H1 (cell line): Measurements from ENCODE around the gene TCN2. TPM values are rescaled to one million over a fixed set of nuclear protein-coding genes. Genes with fewer than 3 reads are reported as not detected.

Source experiments
- CTCF ChIA-PET: fragments of 300-600 bp; sonication (Branson Sonifier 250); formaldehyde crosslinking; loops from one replicate; lab custom pipeline; 2021; ENCODE audit not compliant: partially characterized antibody; lab: Charles Lee
- POLR2A ChIA-PET: fragments of 300-600 bp; sonication (Branson Sonifier 250); formaldehyde crosslinking; loops from one replicate; lab custom pipeline; 2021; ENCODE audit warnings: inconsistent platforms; ENCODE audit not compliant: partially characterized antibody; lab: Charles Lee
- DNase-seq, 2 experiments: peaks; one replicate each; pipeline versions ENCODE4 v3.0.0 to v3.0.0-alpha.2; 2010 to 2022; ENCODE audit warnings: low spot score in 2 of 2, low read depth in 1 of 2, mixed read lengths in 1 of 2
- FAIRE-seq: peaks from 2 replicates; lab custom pipeline; 2011; peaks lifted over from hg19 to GRCh38; lab: Jason Lieb, UNC
- H2AFZ ChIP-seq: 2 replicates; pipeline ENCODE4 v1.8.1; 2012; ENCODE audit warnings: low read length, inconsistent platforms
- H2AK5ac ChIP-seq: 2 replicates; pipeline ENCODE4 v1.6.1; 2013; ENCODE audit warnings: low read depth, low read length
- H2BK120ac ChIP-seq: replicated peaks from 2 replicates; pipeline ENCODE3; 2013; ENCODE audit warnings: low read depth, low read length, inconsistent platforms
- H2BK12ac ChIP-seq: 2 replicates; pipeline ENCODE4 v1.6.1; 2013; ENCODE audit warnings: low read depth, low read length
- H2BK15ac ChIP-seq: 2 replicates; pipeline ENCODE4 v1.6.1; 2013; ENCODE audit warnings: low read length
- H2BK20ac ChIP-seq: 2 replicates; pipeline ENCODE4 v1.6.1; 2013; ENCODE audit warnings: low read length
- H2BK5ac ChIP-seq: 2 replicates; pipeline ENCODE4 v1.6.1; 2013; ENCODE audit warnings: low read depth, low read length
- H3K14ac ChIP-seq: 2 replicates; pipeline ENCODE4 v1.6.1; 2013; ENCODE audit warnings: inconsistent platforms; ENCODE audit not compliant: insufficient read length
- H3K18ac ChIP-seq: 2 replicates; pipeline ENCODE4 v1.6.1; 2013; ENCODE audit warnings: low read length; ENCODE audit errors: extremely low read depth
- H3K23ac ChIP-seq: 2 replicates; pipeline ENCODE4 v1.6.1; 2013; ENCODE audit warnings: inconsistent platforms; ENCODE audit not compliant: insufficient read length
- H3K23me2 ChIP-seq: 2 replicates; pipeline ENCODE4 v1.6.1; 2013; ENCODE audit warnings: low read depth, low read length
- H3K27ac ChIP-seq: 2 replicates; pipeline ENCODE4 v1.6.1; 2011; ENCODE audit warnings: low read depth, low read length, inconsistent platforms
- H3K27me3 ChIP-seq, 4 experiments: replicated peaks in 1 of 4; 1 replicate in 1 of 4; 2 replicates in 3 of 4; pipeline versions ENCODE4 v1.6.1 to v1.8.1; 2011 to 2013; ENCODE audit warnings: low read length in 3 of 4, mild to moderate bottlenecking in 3 of 4, inconsistent platforms in 2 of 4, mixed read lengths in 2 of 4, moderate library complexity in 1 of 4; ENCODE audit not compliant: control insufficient read depth in 3 of 4, insufficient read depth in 3 of 4; ENCODE audit errors: extremely low read depth in 1 of 4
- H3K36me3 ChIP-seq, 4 experiments: 2 replicates each; pipeline versions ENCODE4 v1.6.1 to v1.8.1; 2011 to 2013; ENCODE audit warnings: mild to moderate bottlenecking in 4 of 4, low read length in 3 of 4, moderate library complexity in 2 of 4, control low read depth in 1 of 4, inconsistent platforms in 1 of 4; ENCODE audit not compliant: insufficient read depth in 4 of 4, control insufficient read depth in 2 of 4
- H3K4ac ChIP-seq: replicated peaks from 2 replicates; pipeline ENCODE3; 2013; ENCODE audit warnings: low read length, low read depth, mixed read lengths, inconsistent platforms; ENCODE audit not compliant: insufficient read length
- H3K4me1 ChIP-seq, 4 experiments: replicated peaks in 1 of 4; 1 replicate in 1 of 4; 2 replicates in 3 of 4; pipeline versions ENCODE4 v1.6.1 to v1.8.1; 2011 to 2013; ENCODE audit warnings: low read length in 3 of 4, inconsistent platforms in 2 of 4, mixed read lengths in 1 of 4; ENCODE audit not compliant: insufficient read depth in 4 of 4, control insufficient read depth in 3 of 4
- H3K4me2 ChIP-seq, 2 experiments: 2 replicates each; pipeline versions ENCODE4 v1.6.1 to v1.8.1; 2011 to 2013; ENCODE audit warnings: low read depth in 2 of 2, low read length in 2 of 2, control low read depth in 1 of 2, inconsistent platforms in 1 of 2, mild to moderate bottlenecking in 1 of 2; ENCODE audit not compliant: insufficient read depth in 1 of 2
- H3K4me3 ChIP-seq, 4 experiments: fragments of 200-600, 300-600 bp in 1 of 4; sonication (generic), shearing (Covaris generic), sonication (Bioruptor Twin) in 1 of 4; 2 replicates each; pipeline versions ENCODE4 v1.5.1 to v1.8.1; 2011 to 2016; ENCODE audit warnings: low read length in 4 of 4, low read depth in 3 of 4, control low read depth in 2 of 4, inconsistent platforms in 2 of 4, mild to moderate bottlenecking in 2 of 4, mixed read lengths in 1 of 4, moderate library complexity in 1 of 4; ENCODE audit not compliant: insufficient read depth in 2 of 4; ENCODE audit errors: extremely low read depth in 1 of 4
- H3K56ac ChIP-seq: replicated peaks from 2 replicates; pipeline ENCODE3; 2013; ENCODE audit warnings: low read depth, mild to moderate bottlenecking, mixed read lengths, low read length, inconsistent platforms; ENCODE audit not compliant: insufficient read length
- H3K79me1 ChIP-seq: 2 replicates; pipeline ENCODE4 v1.6.1; 2013; ENCODE audit warnings: low read depth, low read length, control low read depth
- H3K79me2 ChIP-seq, 2 experiments: 2 replicates each; pipeline versions ENCODE4 v1.6.1 to v1.8.1; 2012 to 2013; ENCODE audit warnings: low read length in 2 of 2, mild to moderate bottlenecking in 2 of 2, inconsistent platforms in 1 of 2; ENCODE audit not compliant: insufficient read depth in 2 of 2, control insufficient read depth in 1 of 2
- H3K9ac ChIP-seq, 4 experiments: replicated peaks in 1 of 4; 1 replicate in 1 of 4; 2 replicates in 3 of 4; pipeline versions ENCODE4 v1.6.1 to v1.8.1; 2011 to 2013; ENCODE audit warnings: low read depth in 3 of 4, low read length in 3 of 4, control low read depth in 2 of 4, mild to moderate bottlenecking in 2 of 4, moderate library complexity in 2 of 4, inconsistent platforms in 1 of 4; ENCODE audit errors: extremely low read depth in 1 of 4
- H3K9me3 ChIP-seq, 2 experiments: 2 replicates each; pipeline versions ENCODE4 v1.6.1 to v1.8.1; 2012 to 2013; ENCODE audit warnings: mild to moderate bottlenecking in 2 of 2, moderate library complexity in 2 of 2, control low read depth in 1 of 2, inconsistent platforms in 1 of 2, low read depth in 1 of 2, low read length in 1 of 2, mixed read lengths in 1 of 2; ENCODE audit not compliant: insufficient read depth in 2 of 2
- H4K20me1 ChIP-seq, 2 experiments: replicated peaks in 1 of 2; 2 replicates each; pipeline versions ENCODE3 to v1.8.1; 2011 to 2013; ENCODE audit warnings: inconsistent platforms in 2 of 2, low read length in 2 of 2, mild to moderate bottlenecking in 1 of 2; ENCODE audit not compliant: insufficient read depth in 2 of 2, control insufficient read depth in 1 of 2
- H4K5ac ChIP-seq: 2 replicates; pipeline ENCODE4 v1.6.1; 2013; ENCODE audit warnings: low read length, low read depth, mixed read lengths, inconsistent platforms; ENCODE audit not compliant: insufficient read length
- H4K8ac ChIP-seq: 2 replicates; pipeline ENCODE4 v1.8.0; 2013; ENCODE audit warnings: mild to moderate bottlenecking, moderate library complexity, low read length, inconsistent platforms; ENCODE audit not compliant: insufficient read depth; ENCODE audit errors: extremely low read depth
- H4K91ac ChIP-seq: replicated peaks from 2 replicates; pipeline ENCODE3; 2013; ENCODE audit warnings: low read length, mixed read lengths, inconsistent platforms; ENCODE audit not compliant: insufficient read length
- MAX ChIP-seq: IDR thresholded peaks from 2 replicates; pipeline ENCODE4 v1.6.1; 2012; ENCODE audit warnings: inconsistent platforms
- WGBS, 2 experiments: shearing (Covaris generic) in 1 of 2; methylation state at CpG; one replicate each; pipeline versions ENCODE4 v1.1.6 to v1.1.7; 2013 to 2015; ENCODE audit warnings: low lambda C conversion rate in 2 of 2, mixed read lengths in 2 of 2, inconsistent platforms in 1 of 2, low coverage in 1 of 2, missing lambda C conversion rate in 1 of 2; ENCODE audit not compliant: insufficient replicate concordance in 2 of 2, insufficient coverage in 1 of 2, insufficient read length in 1 of 2; ENCODE audit errors: extremely low coverage in 1 of 2, missing lambda C conversion rate in 1 of 2; 5-methylcytosine and 5-hydroxymethylcytosine counted together
- polyA plus RNA-seq, 7 experiments: library from polyadenylated mRNA; depleted of rRNA in 3 of 7; stranded (reverse) in 5 of 7; unstranded in 2 of 7; fragments of >200 nt in 5 of 7; fragments of 200-250 nt in 2 of 7; gene quantifications; 1 replicate in 5 of 7; 2 replicates in 1 of 7; 4 replicates in 1 of 7; pipeline versions ENCODE4 v1.2.1 to v1.2.3, GENCODE V29; 2011 to 2013; ENCODE audit warnings: missing spikeins in 2 of 7, mixed read lengths in 2 of 7
- total RNA-seq: library from RNA; stranded (reverse); fragmentation: NEBNext Ultra II Directional; extraction: Animal tissue kit (Norgen Biotek cat#: 25700); gene quantifications from 2 replicates; pipeline ENCODE4 v1.2.1, GENCODE V29; 2021

Gene TCN2
- total and polyA plus RNA-seq, 2 of the 8 experiments (the other 6 are each of a cell fraction or from before 2014, with no cell fraction given), result 30.0 to 87.8 TPM

- Histone ChIP-seq H3K79me2 (no peaks in the 10 kb centered on the region), H3K9me3 (no peaks in the 10 kb centered on the region; a peak in 1 of 4 replicates), H3K4me1 (peaks cover 3 to 10% (median 5%) of the 10 kb centered on the region in 4 experiments; a peak in 6 of 7 replicates), H2BK5ac (no peak overlapping the region), H2AFZ (no peak overlapping the region), H2AK5ac (no peak overlapping the region), H3K4me2 (no peak overlapping the region), H3K14ac (no peak overlapping the region), H3K27ac (no peak overlapping the region), H3K4ac (peak overlapping the region; percentile 29), H3K27me3 (no peaks in the 10 kb centered on the region), H2BK12ac (peak overlapping the region; percentile 93; the same call in 1 of the 2 replicates), H3K36me3 (no peaks in the 10 kb centered on the region), H2BK20ac (peak overlapping the region; percentile 100; the same call in 1 of the 2 replicates), H4K20me1 (no peaks in the 10 kb centered on the region), H3K4me3 (no peak overlapping the region), H4K91ac (peak overlapping the region; percentile 83), H3K79me1 (no peaks in the 10 kb centered on the region), H3K18ac (no peak overlapping the region; the same call in 1 of the 2 replicates), H2BK15ac (no peak overlapping the region; the same call in 1 of the 2 replicates), H3K23me2 (no peaks in the 10 kb centered on the region), H4K5ac (no peak overlapping the region), H3K9ac (no peak overlapping the region), H2BK120ac (peak overlapping the region; percentile 88), H4K8ac (peak overlapping the region; percentile 29; the same call in 1 of the 2 replicates), H3K23ac (no peak overlapping the region), H3K56ac (no peak overlapping the region)
- TF ChIP-seq MAX, result no peak
- FAIRE-seq (no peak), DNase-seq (no peak)
- WGBS, 2 experiments, result 93% methylated on average over 14 of the region's 14 CpGs; no CpG with 5 or more reads in 1 of the 2 experiments
- ChIA-PET CTCF (interaction anchor here (1.3 to 1.4 kb wide), 2 partner anchors 13 to 101 kb away, joined by 3 to 5 read pairs; partner anchors contain the start of gene DUSP18), POLR2A (interaction anchor here (1.7 kb wide), 1 partner anchor 19 kb away, joined by 7 read pairs; the partner anchor contains the start of gene SLC35E4)
Measured at GRCh38 chr22:30654361-30654760, 47.4 kb downstream of the TCN2 start.
